Gastrocnemius medialis (tissue), 4 donors: ENCODE data around the gene NGRN. TPM values are rescaled to one million over a fixed set of nuclear protein-coding genes. Genes with fewer than 3 reads are reported as not detected.
A peak's percentile ranks its signal among the peaks of the same experiment; 100 is the strongest.
"Not testable (repeated sequence)": the region's sequence is repeated elsewhere in the genome, so short reads cannot be mapped to it uniquely, and the experiment has no call there.

ENCODE experiments used
- ATAC-seq, 2 donors: fragments of 150-250 bp; one replicate each; pipeline ENCODE4 v1.9.1; 2016
- DNase-seq, 2 donors: peaks; one replicate each; pipeline ENCODE4 v3.0.0-alpha.2; 2019
- H3K27ac ChIP-seq, 4 donors: fragments of 200-600 bp; sonication (generic); 1 replicate in 1 of 4; 2 replicates in 3 of 4; pipeline ENCODE4 v1.5.1; 2016 to 2018; ENCODE audit warnings: mild to moderate bottlenecking in 2 of 4, moderate library complexity in 1 of 4
- H3K27me3 ChIP-seq, 3 donors: fragments of 200-600 bp; sonication (generic) in 2 of 3; 1 replicate in 1 of 3; 2 replicates in 2 of 3; pipeline versions ENCODE4 v1.5.1 to v1.6.0; 2016 to 2019; ENCODE audit warnings: mild to moderate bottlenecking in 1 of 3, moderate library complexity in 1 of 3
- H3K36me3 ChIP-seq, 2 donors: fragments of 200-600 bp; sonication (generic) in 1 of 2; one replicate each; pipeline ENCODE4 v1.5.1; 2017 to 2018
- H3K4me1 ChIP-seq, 2 donors: fragments of 200-600 bp; sonication (generic) in 1 of 2; one replicate each; pipeline ENCODE4 v1.5.1; 2016 to 2017; ENCODE audit warnings: mild to moderate bottlenecking in 2 of 2
- H3K4me3 ChIP-seq, 4 donors: fragments of 200-600 bp; sonication (generic) in 3 of 4; 1 replicate in 1 of 4; 2 replicates in 3 of 4; pipeline ENCODE4 v1.5.1; 2016 to 2019; ENCODE audit warnings: mild to moderate bottlenecking in 2 of 4
- H3K9me3 ChIP-seq, 3 donors: fragments of 200-600 bp; sonication (generic) in 2 of 3; 1 replicate in 1 of 3; 2 replicates in 2 of 3; pipeline ENCODE4 v1.5.1; 2016 to 2019
- CTCF ChIP-seq, 5 experiments: fragments of 450-650 bp in 3 of 5; fragments of 200-600 bp in 2 of 5; sonication (generic) in 2 of 5; IDR thresholded peaks in 4 of 5; conservative IDR thresholded peaks in 1 of 5; 1 replicate in 4 of 5; 2 replicates in 1 of 5; pipeline ENCODE4 v1.5.1; 2016 to 2019; ENCODE audit warnings: antibody characterized with exemption in 5 of 5, mild to moderate bottlenecking in 3 of 5, moderate library complexity in 3 of 5
- POLR2A ChIP-seq, 2 donors: fragments of 450-650 bp; IDR thresholded peaks; one replicate each; pipeline ENCODE4 v1.6.1; 2017; ENCODE audit warnings: antibody characterized with exemption in 2 of 2, mild to moderate bottlenecking in 2 of 2, moderate library complexity in 2 of 2
- in situ Hi-C, 4 donors: fragments of 200-750 bp; cut with MboI; loops; one replicate each; pipeline versions ENCODE4 v1.15.0 to v1.8.0; 2017; ENCODE audit warnings: low sequenced_read_pairs in 4 of 4
- intact Hi-C: fragments of 100-400 bp; cut with DNase I; formaldehyde crosslinking; loops from one replicate; pipeline ENCODE4 v1.15.1; 2023; ENCODE audit warnings: low total_unique reads
- total RNA-seq, 4 donors: library from RNA; depleted of rRNA; stranded (reverse); fragments of >200 nt; gene quantifications; one replicate each; pipeline versions ENCODE4 v1.1.0 to v1.2.3, GENCODE V29; 2016

NGRN gene
- total RNA-seq, 4 donors from 2014 or later, result 160 to 323 (median 274) TPM

GRCh38 chr15:90300541-90300940 is 35.1 kb downstream of the NGRN start:
- no peak for DNase-seq
- in situ Hi-C loops (loop anchor here (25.0 kb wide), 2 partner anchors 312 to 587 kb away; partner anchors contain the start of gene FES (in 4 of the 4)), intact Hi-C loops (no loop called here)
- no peak for ATAC-seq
- Histone ChIP-seq H3K27me3 (no peaks in the 10 kb centered on the region), H3K9me3 (no peaks in the 10 kb centered on the region), H3K4me3 (no peak overlapping the region), H3K27ac (peak overlapping the region in 1 of 4 donors; percentile 14), H3K4me1 (peaks cover 0 to 5% of the 10 kb centered on the region in 2 donors), H3K36me3 (no peaks in the 10 kb centered on the region)
- no peak for TF ChIP-seq POLR2A (IDR thresholded peaks at IDR 0.05)
- TF ChIP-seq CTCF (IDR thresholded peaks at IDR 0.05 in 4 of 5, conservative IDR thresholded peaks at IDR 0.05 in 1 of 5), result no peak

GRCh38 chr15:90300988-90301706 is 35.7 kb downstream of the NGRN start:
- DNase-seq, result peak in 1 of 2 donors; percentile 42
- Histone ChIP-seq H3K4me1 (peaks cover 0 to 5% of the 10 kb centered on the region in 2 donors), H3K9me3 (no peaks in the 10 kb centered on the region), H3K27me3 (no peaks in the 10 kb centered on the region), H3K27ac (peak overlapping the region in 1 of 4 donors; percentile 14), H3K36me3 (no peaks in the 10 kb centered on the region), H3K4me3 (no peak overlapping the region)
- in situ Hi-C loops (loop anchor here (25.0 kb wide), 2 partner anchors 311 to 586 kb away; partner anchors contain the start of gene FES (in 4 of the 4)), intact Hi-C loops (no loop called here)
- TF ChIP-seq POLR2A (IDR thresholded peaks at IDR 0.05) (no peak), CTCF (IDR thresholded peaks at IDR 0.05 in 4 of 5, conservative IDR thresholded peaks at IDR 0.05 in 1 of 5) (peak; percentile 49 to 78 (median 57))
- peak in 1 of 2 donors; percentile 41 for ATAC-seq

GRCh38 chr15:90301707-90302300 is 36.3 kb downstream of the NGRN start:
- TF ChIP-seq POLR2A (IDR thresholded peaks at IDR 0.05) (no peak), CTCF (IDR thresholded peaks at IDR 0.05 in 4 of 5, conservative IDR thresholded peaks at IDR 0.05 in 1 of 5) (no peak)
- Histone ChIP-seq H3K27ac (no peak overlapping the region), H3K4me1 (peaks cover 0 to 5% of the 10 kb centered on the region in 2 donors), H3K9me3 (no peaks in the 10 kb centered on the region), H3K27me3 (no peaks in the 10 kb centered on the region), H3K36me3 (no peaks in the 10 kb centered on the region), H3K4me3 (no peak overlapping the region)
- in situ Hi-C loops, result loop anchor here (25.0 kb wide), 2 partner anchors 310 to 585 kb away; partner anchors contain the start of gene FES (in 4 of the 4)
- ATAC-seq, result no peak
- intact Hi-C loops, result no loop called here
- no peak for DNase-seq

GRCh38 chr15:90305355-90305754 is 39.9 kb downstream of the NGRN start:
- DNase-seq, H3K36me3 ChIP-seq, H3K4me3 ChIP-seq, intact Hi-C loops, H3K27ac ChIP-seq, H3K9me3 ChIP-seq, H3K27me3 ChIP-seq, ATAC-seq, H3K4me1 ChIP-seq: not testable (repeated sequence)
- in situ Hi-C loops, result loop anchor here (25.0 kb wide), 2 partner anchors 307 to 582 kb away; partner anchors contain the start of gene FES (in 4 of the 4)

- peaks cover 0 to 5% of the 10 kb centered on the region in 2 donors for H3K4me1 ChIP-seq
- DNase-seq (no peak), ATAC-seq (no peak)
- in situ Hi-C loops, result loop anchor here (25.0 kb wide), 2 partner anchors 306 to 581 kb away; partner anchors contain the start of gene FES (in 4 of the 4)
- H3K36me3 ChIP-seq, result no peaks in the 10 kb centered on the region
- TF ChIP-seq CTCF (IDR thresholded peaks at IDR 0.05 in 4 of 5, conservative IDR thresholded peaks at IDR 0.05 in 1 of 5) (no peak), POLR2A (IDR thresholded peaks at IDR 0.05) (no peak)
- no peaks in the 10 kb centered on the region for H3K9me3 ChIP-seq
- no peak overlapping the region for H3K27ac ChIP-seq
- intact Hi-C loops, result no loop called here
- no peaks in the 10 kb centered on the region for H3K27me3 ChIP-seq
- H3K4me3 ChIP-seq, result no peak overlapping the region
Observed at GRCh38 chr15:90305932-90306331, 40.5 kb downstream of the NGRN start.
